Stimulated activated CD4-positive, alpha-beta T cell treated with anti-CD3 and anti-CD28 coated beads, Interleukin-12 subunit alpha, Interleukin-12 subunit beta, amount 100 ng/mL, for 24 hours (primary cell): ENCODE results near the gene TNFSF11.
"Not testable (repeated sequence)": the region's sequence is repeated elsewhere in the genome, so short reads cannot be mapped to it uniquely, and the experiment has no call there.

ENCODE experiments used
- DNase-seq, 2 experiments: peaks; one replicate each; pipeline ENCODE4 v3.0.0-alpha.2; 2020; ENCODE audit warnings: low read depth in 2 of 2

The TNFSF11 gene

DNA sequence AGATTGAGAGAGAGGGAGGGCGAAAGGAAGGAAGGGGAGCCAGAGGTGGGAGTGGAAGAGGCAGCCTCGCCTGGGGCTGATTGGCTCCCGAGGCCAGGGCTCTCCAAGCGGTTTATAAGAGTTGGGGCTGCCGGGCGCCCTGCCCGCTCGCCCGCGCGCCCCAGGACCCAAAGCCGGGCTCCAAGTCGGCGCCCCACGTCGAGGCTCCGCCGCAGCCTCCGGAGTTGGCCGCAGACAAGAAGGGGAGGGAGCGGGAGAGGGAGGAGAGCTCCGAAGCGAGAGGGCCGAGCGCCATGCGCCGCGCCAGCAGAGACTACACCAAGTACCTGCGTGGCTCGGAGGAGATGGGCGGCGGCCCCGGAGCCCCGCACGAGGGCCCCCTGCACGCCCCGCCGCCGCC is at the start of gene TNFSF11:
Gene TNFSF11 (plus strand): TSS at position 142 of the 400 bp plus-strand sequence. CDS start 152 bp downstream, at position 294.
- peak in 1 of 2 experiments; percentile 4 for DNase-seq

DNA sequence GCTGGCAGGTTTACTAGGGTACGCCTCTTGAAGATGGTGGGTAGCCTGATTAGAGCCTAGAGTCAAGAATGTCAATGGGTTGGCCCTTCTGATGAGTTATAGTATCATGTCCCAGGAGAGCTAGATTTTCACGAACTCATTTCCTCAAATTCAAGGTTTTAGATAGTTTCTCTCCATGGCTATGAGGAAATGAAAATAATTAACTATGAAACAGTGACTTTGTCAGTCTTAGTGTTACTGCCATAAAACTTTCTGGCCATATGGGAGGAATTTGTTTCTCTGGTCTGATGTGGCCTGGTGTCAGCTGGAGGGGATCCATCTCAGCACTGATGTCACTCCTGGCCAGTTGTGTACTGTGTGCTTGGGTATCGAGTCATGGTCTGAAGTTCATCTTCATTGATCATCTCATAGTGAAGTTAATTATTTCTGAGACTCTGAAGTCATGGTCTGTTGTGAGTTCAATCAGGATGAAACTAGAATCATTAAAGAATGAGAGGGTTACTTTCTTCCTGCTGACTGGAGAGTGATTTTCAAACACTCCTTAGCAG is 49.4 kb upstream of the TNFSF11 start:
- no peak for DNase-seq

GRCh38 chr13:42525035-42525504 is 48.9 kb upstream of the TNFSF11 start:
- DNase-seq: no peak

DNA sequence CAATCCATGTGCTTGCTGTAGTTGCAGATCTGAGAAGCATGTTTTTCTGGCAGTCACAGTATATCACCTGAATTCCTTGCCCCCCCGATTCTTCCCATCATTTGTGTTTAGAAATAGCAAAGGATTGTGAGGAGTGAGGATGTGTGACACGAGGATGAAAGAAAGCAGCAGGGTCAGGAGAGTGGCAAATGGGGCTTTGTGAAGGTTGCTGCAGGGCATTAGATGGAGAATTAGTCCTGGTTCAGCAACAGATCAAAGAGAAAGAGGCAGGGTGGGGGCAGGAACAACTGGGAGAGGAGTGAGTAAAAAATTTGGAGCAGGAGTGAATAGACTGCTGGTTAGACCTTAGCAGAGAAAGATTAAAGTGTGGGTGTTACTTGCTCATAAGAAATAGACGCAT is 47.7 kb upstream of the TNFSF11 start:
- no peak for DNase-seq

DNA sequence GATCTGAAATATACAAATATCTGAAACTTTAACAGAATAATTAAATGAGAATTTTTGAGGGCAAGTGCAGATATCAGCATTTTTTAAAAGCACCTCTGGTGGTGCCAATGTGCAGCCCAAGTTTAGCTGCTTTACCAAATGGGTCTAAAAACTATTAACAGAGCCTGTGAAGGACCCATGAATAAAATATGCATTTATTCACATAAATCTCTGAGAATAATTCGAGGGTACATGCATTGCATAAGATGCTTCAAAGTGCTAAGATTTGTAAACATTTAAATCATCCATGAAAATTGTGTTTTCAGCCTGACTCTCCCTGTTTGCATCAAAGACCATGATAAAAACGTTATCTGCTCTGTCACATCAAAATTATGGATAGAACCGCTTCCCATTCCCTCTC is 47.1 kb upstream of the TNFSF11 start:
- DNase-seq: no peak

- DNase-seq: no peak
These were observed 41.2 kb upstream of the TNFSF11 start for GRCh38 chr13:42532561-42533335.

GRCh38 chr13:42533336-42533591 is 40.7 kb upstream of the TNFSF11 start:
- DNase-seq: no peak

- DNase-seq: no peak
These were observed 39.2 kb upstream of the TNFSF11 start for GRCh38 chr13:42534785-42535184.

DNA sequence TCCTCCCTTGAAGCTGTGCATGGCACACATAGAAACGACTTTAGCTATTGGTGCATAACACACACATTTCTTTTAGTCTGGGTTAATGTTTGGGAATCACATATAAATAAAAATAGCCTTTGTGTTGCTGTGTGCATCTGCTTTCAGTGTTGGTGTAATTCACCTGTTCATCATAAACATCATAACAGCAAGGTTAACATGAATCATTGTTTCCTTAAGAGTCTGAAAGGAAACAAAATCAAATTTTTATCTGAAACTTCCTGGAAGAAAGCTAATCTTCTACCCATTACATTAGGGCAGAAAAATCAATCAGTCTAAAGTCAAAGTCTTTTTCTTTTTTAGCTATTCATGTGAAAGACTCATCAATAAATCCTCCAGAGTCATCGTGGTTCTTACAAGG is 35.0 kb upstream of the TNFSF11 start:
- DNase-seq: no peak

- no peak for DNase-seq
These were observed 34.3 kb upstream of the TNFSF11 start for GRCh38 chr13:42539670-42540069.

DNA sequence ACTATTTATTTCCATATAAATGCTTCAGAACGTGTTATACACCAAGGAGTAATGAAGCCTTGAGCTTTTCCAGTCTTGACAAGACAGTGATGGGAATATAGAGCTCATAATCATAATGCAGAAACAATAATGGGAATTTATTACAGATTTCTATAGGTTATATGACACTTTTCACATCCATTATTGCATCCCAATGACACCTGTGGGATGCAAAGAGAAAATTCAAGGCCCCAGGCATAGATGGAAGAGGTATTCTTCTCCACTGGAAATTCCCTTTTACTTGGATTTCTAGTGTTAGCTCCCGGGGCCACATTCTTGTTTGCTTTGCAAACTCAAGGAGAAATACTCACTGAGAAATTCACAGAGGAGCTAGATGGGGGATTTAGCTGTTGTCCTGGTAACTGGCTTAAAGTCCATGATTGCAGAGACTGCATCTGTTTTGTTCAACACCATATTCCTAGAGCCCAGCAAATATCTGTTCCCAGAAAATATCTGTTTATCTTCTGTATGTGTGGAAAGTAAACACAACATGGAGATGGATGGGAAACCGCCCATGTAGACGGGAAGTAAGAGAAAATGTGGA is 30.6 kb upstream of the TNFSF11 start:
- DNase-seq: no peak

GRCh38 chr13:42544246-42544926 is 29.6 kb upstream of the TNFSF11 start:
- no peak for DNase-seq

DNA sequence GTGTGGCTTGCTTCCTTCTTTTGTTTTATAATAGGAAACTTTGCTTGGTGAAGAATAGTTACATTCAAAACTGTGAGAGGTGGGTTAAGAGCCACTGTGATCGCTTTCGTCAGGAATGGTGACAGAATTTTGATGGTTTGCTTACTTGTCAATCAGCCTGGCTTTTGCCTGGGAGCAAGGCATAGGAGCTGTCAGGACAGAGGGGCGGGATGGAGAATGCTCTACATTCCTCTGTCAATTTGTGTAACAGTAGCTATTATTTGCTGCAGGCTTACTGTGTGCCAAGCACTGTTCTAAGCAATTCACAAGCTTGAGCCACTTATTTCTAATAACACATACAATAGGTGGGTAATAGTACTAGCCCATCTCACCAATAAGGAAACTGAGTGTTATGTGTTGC is 28.1 kb upstream of the TNFSF11 start:
- no peak for DNase-seq

GRCh38 chr13:42547612-42548011 is 26.3 kb upstream of the TNFSF11 start:
- no peak for DNase-seq

GRCh38 chr13:42548731-42549551 is 25.0 kb upstream of the TNFSF11 start:
- DNase-seq: no peak

DNA sequence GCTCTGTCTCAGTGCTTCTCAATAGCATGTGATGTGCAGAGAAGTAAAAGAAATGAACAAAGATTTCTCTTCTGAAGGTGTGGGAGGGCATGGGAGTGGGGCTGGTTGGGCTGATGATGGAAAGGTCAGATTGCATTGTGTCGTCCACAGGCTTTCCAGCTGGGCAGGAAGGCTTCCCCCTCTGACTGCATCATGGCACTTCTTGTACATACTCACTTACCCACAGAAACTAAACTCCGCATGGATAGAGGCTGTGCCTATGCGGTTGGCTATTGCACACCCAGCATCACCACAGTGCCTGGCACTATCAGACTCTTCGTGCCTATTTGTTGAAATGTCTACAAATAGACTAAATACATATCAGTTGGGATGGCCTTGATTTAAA is 24.4 kb upstream of the TNFSF11 start:
- DNase-seq: no peak

GRCh38 chr13:42551611-42552010 is 22.3 kb upstream of the TNFSF11 start:
- DNase-seq: no peak

DNA sequence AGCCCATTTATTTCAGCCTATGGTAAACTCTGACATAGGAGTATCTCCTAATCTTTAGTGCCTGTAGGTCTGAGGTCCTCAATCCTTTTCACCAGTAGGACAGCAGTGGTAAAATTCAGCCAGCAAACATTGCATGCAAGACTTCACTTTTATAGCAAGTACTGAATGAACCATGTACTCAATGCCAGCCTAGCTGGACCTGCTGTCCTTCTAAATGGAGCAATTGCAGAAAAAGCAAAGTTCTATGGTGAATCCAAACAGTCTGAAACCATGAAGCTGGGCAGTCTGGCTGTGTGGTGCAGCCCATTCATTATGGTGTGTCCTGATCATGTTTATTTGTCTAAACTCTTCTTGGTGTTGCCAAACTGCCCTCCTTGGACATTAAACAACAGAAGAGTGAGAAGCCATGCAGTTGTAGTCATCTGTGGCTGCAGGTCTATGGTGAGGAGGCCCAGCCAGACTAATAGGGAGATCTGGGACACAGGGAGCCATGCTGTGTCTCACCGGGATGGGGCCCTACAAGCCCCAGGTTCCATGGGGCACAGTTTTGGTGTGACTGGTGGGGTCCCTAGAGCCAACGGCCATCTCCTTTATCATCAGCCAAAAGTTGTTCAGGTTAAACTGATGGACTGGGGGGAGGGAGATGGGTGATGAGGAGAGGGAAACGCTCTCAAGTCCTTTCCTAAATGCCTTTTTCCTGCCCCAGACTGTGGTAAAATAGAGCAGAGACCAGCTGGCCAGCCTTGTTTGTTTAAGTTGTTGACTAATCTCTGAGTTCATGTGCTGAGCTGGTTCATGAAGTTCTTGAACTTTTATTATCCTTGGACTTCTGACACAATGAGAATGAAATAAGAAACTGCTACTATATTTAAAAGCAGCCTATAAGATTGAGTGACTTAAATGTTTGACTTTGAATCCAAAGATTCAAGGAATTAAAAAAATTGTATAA is 20.6 kb upstream of the TNFSF11 start:
- no peak for DNase-seq

GRCh38 chr13:42559057-42559456 is 14.9 kb upstream of the TNFSF11 start:
- DNase-seq: no peak

GRCh38 chr13:42559573-42560218 is 14.3 kb upstream of the TNFSF11 start:
- DNase-seq: not testable (repeated sequence)
